Suprapubic skin (tissue), 4 donors: ENCODE measurements around the gene CEP95.
A peak's percentile ranks its signal among the peaks of the same experiment; 100 is the strongest.

Experiments used
- CTCF ChIP-seq, 2 donors: fragments of 200-600 bp in 1 of 2; fragments of 450-650 bp in 1 of 2; sonication (generic) in 1 of 2; IDR thresholded peaks; one replicate each; pipeline ENCODE4 v1.5.1; 2016 to 2019; ENCODE audit warnings: antibody characterized with exemption in 2 of 2, mild to moderate bottlenecking in 1 of 2, moderate library complexity in 1 of 2
- EP300 ChIP-seq: sonication (generic); formaldehyde crosslinking; IDR thresholded peaks from one replicate; pipeline ENCODE4 v1.6.1; 2017; ENCODE audit warnings: antibody characterized with exemption
- POLR2A ChIP-seq, 2 donors: fragments of 450-650 bp; IDR thresholded peaks; one replicate each; pipeline ENCODE4 v1.6.1; 2017; ENCODE audit warnings: antibody characterized with exemption in 2 of 2, mild to moderate bottlenecking in 2 of 2, moderate library complexity in 2 of 2
- POLR2AphosphoS5 ChIP-seq, 3 donors: sonication (generic); formaldehyde crosslinking; IDR thresholded peaks; one replicate each; pipeline ENCODE4 v1.6.1; 2017; ENCODE audit warnings: antibody characterized with exemption in 3 of 3

DNA sequence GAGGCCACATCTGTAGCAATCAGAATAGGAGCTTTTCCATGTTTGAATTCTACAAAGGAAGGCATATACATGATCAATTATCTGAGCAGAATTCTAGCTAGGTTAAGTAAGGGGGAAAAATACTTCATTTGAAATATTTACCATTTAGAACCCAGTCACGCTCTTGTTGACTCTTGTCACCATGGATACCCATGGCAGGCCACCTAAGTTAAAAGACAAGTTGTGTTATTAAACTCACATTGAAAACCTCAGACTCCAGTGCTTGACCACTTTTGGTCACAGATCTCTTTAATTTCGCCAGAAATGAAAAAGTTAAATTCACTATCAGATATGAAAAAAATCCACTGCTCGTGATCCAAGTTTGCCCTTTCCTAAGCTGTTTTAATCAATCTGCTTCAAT is 4.8 kb upstream of the CEP95 start:
- TF ChIP-seq CTCF (IDR thresholded peaks at IDR 0.05), result no peak
- no peak for TF ChIP-seq EP300
- TF ChIP-seq POLR2A (IDR thresholded peaks at IDR 0.05), result no peak
- peak in 1 of 3 donors; percentile 6 for TF ChIP-seq POLR2AphosphoS5 (IDR thresholded peaks at IDR 0.05)
